ENCODE data around the gene SLFN12. TPM values are rescaled to one million over a fixed set of nuclear protein-coding genes. Genes with fewer than 3 reads are reported as not detected.

Gene SLFN12
- total RNA-seq, 1 experiment from 2014 or later = 14.5 TPM

DNA sequence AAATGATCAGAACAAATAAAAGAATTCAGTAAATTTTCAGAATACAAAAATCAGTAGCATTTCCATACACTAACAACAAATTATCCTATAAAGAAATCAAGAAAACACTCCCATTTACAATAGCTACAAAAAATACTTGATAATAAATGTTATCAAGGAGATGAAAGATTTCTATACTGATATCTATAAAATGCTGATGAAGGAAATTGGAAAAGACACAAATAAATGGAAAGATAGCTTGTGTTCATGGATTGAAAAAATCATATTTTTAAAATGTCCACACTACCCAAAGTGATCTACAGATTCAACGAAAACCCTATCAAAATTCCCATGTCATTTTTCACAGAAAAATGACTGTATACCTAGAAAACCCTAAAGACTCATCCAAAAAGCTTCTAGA, 18.1 kb downstream of the SLFN12 start:
- Histone ChIP-seq H3K79me2 (ENCODE audit: insufficient read depth, low read length) (0 out of 2 replicates have a peak, but pooled peaks cover 2% of the 10 kb centered on the region), H3K4me2 (ENCODE audit: insufficient read depth, insufficient read length, low read length) (no peak overlapping the region), H2BK120ac (ENCODE audit: low read depth, low read length, poor library complexity, severe bottlenecking) (no peak overlapping the region), H3K18ac (ENCODE audit: insufficient read length, low read depth, low read length) (no peak overlapping the region), H3K14ac (ENCODE audit: insufficient read depth, low read length) (no peak overlapping the region), H2BK20ac (ENCODE audit: low read depth, low read length, poor library complexity, severe bottlenecking) (no peak overlapping the region), H3K4ac (ENCODE audit: low read depth, low read length) (no peak overlapping the region), H3K23ac (ENCODE audit: insufficient read length, low read depth, low read length) (no peak overlapping the region), H2AFZ (ENCODE audit: low read length) (no peak overlapping the region), H3K56ac (ENCODE audit: insufficient read length, low read depth, low read length) (no peak overlapping the region), H4K20me1 (ENCODE audit: control insufficient read depth, insufficient read depth, insufficient read length) (no peaks in the 10 kb centered on the region), H2BK15ac (ENCODE audit: low read depth, low read length) (no peak overlapping the region), H4K5ac (ENCODE audit: insufficient read length, low read depth, low read length) (no peak overlapping the region), H3K4me1 (ENCODE audit: insufficient read depth, low read length) (no peaks in the 10 kb centered on the region), H3K9me3 (ENCODE audit: control insufficient read depth, low read depth, low read length) (no peaks in the 10 kb centered on the region), H4K8ac (replicated peaks; ENCODE audit: insufficient read length, low read depth, low read length) (no peak overlapping the region), H4K91ac (ENCODE audit: insufficient read length, low read depth, low read length) (no peak overlapping the region), H2BK12ac (ENCODE audit: insufficient read length, low read depth, low read length) (no peak overlapping the region), H3K79me1 (ENCODE audit: insufficient read depth, low read depth, low read length, poor library complexity, severe bottlenecking) (no peaks in the 10 kb centered on the region), H2AK5ac (ENCODE audit: insufficient read length, low read length) (no peak overlapping the region), H3K9ac (ENCODE audit: extremely low read depth, insufficient read length, low read length) (no peak overlapping the region), H3T11ph (ENCODE audit: low read length) (no peak overlapping the region), H2BK5ac (ENCODE audit: insufficient read length, low read length) (no peak overlapping the region), H3K27me3 (ENCODE audit: insufficient read depth, low read length) (no peaks in the 10 kb centered on the region), H3K23me2 (ENCODE audit: insufficient read length, low read depth, low read length, poor library complexity, severe bottlenecking) (no peaks in the 10 kb centered on the region), H3K27ac (ENCODE audit: insufficient read length, low read depth, low read length) (no peak overlapping the region)
- no CpG with 5 or more reads among the region's 1 CpG for WGBS (ENCODE audit: extremely low coverage, insufficient read length, low lambda C conversion rate)
- no peak overlapping the region for H3K27ac Mint-ChIP-seq
- no peaks in the 10 kb centered on the region for H3K27me3 Mint-ChIP-seq (ENCODE audit: low read depth)
- no peaks in the 10 kb centered on the region for H3K4me1 Mint-ChIP-seq
- peaks cover 1 to 29% (median 15%) of the 10 kb centered on the region in 3 experiments; a peak in 3 of 7 replicates for H3K36me3 Mint-ChIP-seq (ENCODE audit: insufficient read depth in 1 of 3, low read depth in 3 of 3)
- DNase-seq = no peak
- no peak overlapping the region; a peak in 1 of 5 replicates for H3K4me3 Mint-ChIP-seq
- TF ChIP-seq, protein P1, sequence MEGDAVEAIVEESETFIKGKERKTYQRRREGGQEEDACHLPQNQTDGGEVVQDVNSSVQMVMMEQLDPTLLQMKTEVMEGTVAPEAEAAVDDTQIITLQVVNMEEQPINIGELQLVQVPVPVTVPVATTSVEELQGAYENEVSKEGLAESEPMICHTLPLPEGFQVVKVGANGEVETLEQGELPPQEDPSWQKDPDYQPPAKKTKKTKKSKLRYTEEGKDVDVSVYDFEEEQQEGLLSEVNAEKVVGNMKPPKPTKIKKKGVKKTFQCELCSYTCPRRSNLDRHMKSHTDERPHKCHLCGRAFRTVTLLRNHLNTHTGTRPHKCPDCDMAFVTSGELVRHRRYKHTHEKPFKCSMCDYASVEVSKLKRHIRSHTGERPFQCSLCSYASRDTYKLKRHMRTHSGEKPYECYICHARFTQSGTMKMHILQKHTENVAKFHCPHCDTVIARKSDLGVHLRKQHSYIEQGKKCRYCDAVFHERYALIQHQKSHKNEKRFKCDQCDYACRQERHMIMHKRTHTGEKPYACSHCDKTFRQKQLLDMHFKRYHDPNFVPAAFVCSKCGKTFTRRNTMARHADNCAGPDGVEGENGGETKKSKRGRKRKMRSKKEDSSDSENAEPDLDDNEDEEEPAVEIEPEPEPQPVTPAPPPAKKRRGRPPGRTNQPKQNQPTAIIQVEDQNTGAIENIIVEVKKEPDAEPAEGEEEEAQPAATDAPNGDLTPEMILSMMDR (conservative IDR thresholded peaks at IDR 0.05) = no peak
- H3K9me3 Mint-ChIP-seq = peaks cover 2 to 7% of the 10 kb centered on the region in 2 experiments; a peak in 2 of 5 replicates

Measured in H9 (cell line).